Peyer's patch (tissue), 4 donors: ENCODE measurements around the gene ETV3. TPM values are rescaled to one million over a fixed set of nuclear protein-coding genes. Genes with fewer than 3 reads are reported as not detected.

Experiments
- DNase-seq, 3 donors: peaks; one replicate each; pipeline ENCODE4 v3.0.0-alpha.2; 2017 to 2019
- H3K27ac ChIP-seq, 4 donors: fragments of 200-600 bp; sonication (generic); one replicate each; pipeline ENCODE4 v1.5.1; 2016 to 2019
- H3K27me3 ChIP-seq, 2 donors: fragments of 200-600 bp; sonication (generic); one replicate each; pipeline ENCODE4 v1.5.1; 2019
- H3K36me3 ChIP-seq, 3 donors: fragments of 200-600 bp; sonication (generic); one replicate each; pipeline ENCODE4 v1.5.1; 2016 to 2019
- H3K4me1 ChIP-seq, 4 donors: fragments of 200-600 bp; sonication (generic); one replicate each; pipeline ENCODE4 v1.5.1; 2016 to 2019
- H3K4me3 ChIP-seq, 4 donors: fragments of 200-600 bp; sonication (generic); 1 replicate in 3 of 4; 2 replicates in 1 of 4; pipeline ENCODE4 v1.5.1; 2016 to 2019; ENCODE audit warnings: mild to moderate bottlenecking in 1 of 4
- H3K9me3 ChIP-seq, 4 donors: fragments of 200-600 bp; sonication (generic); one replicate each; pipeline ENCODE4 v1.5.1; 2016 to 2019; ENCODE audit warnings: mild to moderate bottlenecking in 1 of 4
- POLR2A ChIP-seq, 2 donors: fragments of 450-650 bp; IDR thresholded peaks; one replicate each; pipeline ENCODE4 v1.5.1; 2017; ENCODE audit warnings: antibody characterized with exemption in 2 of 2, mild to moderate bottlenecking in 2 of 2, moderate library complexity in 2 of 2
- total RNA-seq, 4 donors: library from RNA; depleted of rRNA; stranded (reverse); fragments of >200 nt; gene quantifications; one replicate each; pipeline ENCODE4 v1.1.0, GENCODE V29; 2016
- TF ChIP-seq, protein P1 (sequence below), 6 experiments: fragments of 450-650 bp in 4 of 6; fragments of 200-600 bp in 2 of 6; sonication (generic) in 1 of 6; IDR thresholded peaks; one replicate each; pipeline ENCODE4 v1.5.1; 2017 to 2019; ENCODE audit warnings: antibody characterized with exemption in 6 of 6, mild to moderate bottlenecking in 3 of 6, moderate library complexity in 1 of 6

ETV3 gene
- total RNA-seq, 4 donors from 2014 or later = 10.7 to 25.8 (median 20.2) TPM

DNA sequence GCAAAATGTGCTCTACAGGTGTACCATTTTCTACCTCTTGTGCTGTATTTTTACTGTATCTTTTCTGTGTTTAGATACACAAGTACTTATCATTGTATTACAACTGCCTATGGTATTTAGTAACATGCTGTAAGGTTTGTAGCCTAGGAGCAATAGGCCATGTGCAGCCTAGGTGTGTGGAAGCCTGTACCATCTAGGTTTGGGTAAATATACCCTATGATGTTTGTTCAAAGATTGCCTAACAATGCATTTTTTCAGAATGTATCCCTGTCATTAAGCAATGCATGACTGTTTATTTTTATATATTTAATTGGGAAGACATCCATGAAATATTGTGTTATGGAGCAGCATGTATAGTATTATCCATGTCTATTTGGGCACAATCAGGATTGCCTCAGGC lies 49.6 kb downstream of the ETV3 start:
- TF ChIP-seq POLR2A (IDR thresholded peaks at IDR 0.05) = no peak
- TF ChIP-seq, protein P1, sequence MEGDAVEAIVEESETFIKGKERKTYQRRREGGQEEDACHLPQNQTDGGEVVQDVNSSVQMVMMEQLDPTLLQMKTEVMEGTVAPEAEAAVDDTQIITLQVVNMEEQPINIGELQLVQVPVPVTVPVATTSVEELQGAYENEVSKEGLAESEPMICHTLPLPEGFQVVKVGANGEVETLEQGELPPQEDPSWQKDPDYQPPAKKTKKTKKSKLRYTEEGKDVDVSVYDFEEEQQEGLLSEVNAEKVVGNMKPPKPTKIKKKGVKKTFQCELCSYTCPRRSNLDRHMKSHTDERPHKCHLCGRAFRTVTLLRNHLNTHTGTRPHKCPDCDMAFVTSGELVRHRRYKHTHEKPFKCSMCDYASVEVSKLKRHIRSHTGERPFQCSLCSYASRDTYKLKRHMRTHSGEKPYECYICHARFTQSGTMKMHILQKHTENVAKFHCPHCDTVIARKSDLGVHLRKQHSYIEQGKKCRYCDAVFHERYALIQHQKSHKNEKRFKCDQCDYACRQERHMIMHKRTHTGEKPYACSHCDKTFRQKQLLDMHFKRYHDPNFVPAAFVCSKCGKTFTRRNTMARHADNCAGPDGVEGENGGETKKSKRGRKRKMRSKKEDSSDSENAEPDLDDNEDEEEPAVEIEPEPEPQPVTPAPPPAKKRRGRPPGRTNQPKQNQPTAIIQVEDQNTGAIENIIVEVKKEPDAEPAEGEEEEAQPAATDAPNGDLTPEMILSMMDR (IDR thresholded peaks at IDR 0.05) = no peak
- Histone ChIP-seq H3K27ac (no peak overlapping the region), H3K36me3 (no peaks in the 10 kb centered on the region), H3K9me3 (no peaks in the 10 kb centered on the region), H3K27me3 (no peaks in the 10 kb centered on the region), H3K4me3 (no peak overlapping the region), H3K4me1 (no peaks in the 10 kb centered on the region)
- DNase-seq = no peak

DNA sequence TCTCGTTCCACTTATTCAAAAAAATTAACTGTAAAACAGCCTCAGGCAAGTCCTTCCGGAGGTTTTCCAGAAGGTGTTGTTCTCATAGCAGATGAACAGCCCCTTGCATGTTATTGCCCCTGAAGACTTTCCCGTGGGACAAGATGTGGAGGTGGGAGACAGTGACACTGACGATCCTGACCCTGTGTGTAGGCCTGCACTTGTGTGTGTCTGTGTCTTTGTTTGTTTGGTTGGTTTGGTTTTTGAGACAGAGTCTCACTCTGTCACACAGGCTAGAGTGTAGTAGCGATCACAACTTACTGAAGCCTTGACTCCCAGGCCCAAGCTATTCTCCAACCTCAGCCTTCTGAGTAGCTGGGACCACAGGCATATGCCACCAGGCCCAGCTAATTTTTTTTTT lies 51.2 kb downstream of the ETV3 start:
- no peak for DNase-seq
- no peaks in the 10 kb centered on the region for H3K36me3 ChIP-seq
- no peaks in the 10 kb centered on the region for H3K4me1 ChIP-seq
- H3K27me3 ChIP-seq = no peaks in the 10 kb centered on the region
- H3K27ac ChIP-seq = no peak overlapping the region
- no peak for TF ChIP-seq POLR2A (IDR thresholded peaks at IDR 0.05)
- TF ChIP-seq, protein P1 (IDR thresholded peaks at IDR 0.05) = no peak
- H3K4me3 ChIP-seq = no peak overlapping the region
- no peaks in the 10 kb centered on the region for H3K9me3 ChIP-seq

DNA sequence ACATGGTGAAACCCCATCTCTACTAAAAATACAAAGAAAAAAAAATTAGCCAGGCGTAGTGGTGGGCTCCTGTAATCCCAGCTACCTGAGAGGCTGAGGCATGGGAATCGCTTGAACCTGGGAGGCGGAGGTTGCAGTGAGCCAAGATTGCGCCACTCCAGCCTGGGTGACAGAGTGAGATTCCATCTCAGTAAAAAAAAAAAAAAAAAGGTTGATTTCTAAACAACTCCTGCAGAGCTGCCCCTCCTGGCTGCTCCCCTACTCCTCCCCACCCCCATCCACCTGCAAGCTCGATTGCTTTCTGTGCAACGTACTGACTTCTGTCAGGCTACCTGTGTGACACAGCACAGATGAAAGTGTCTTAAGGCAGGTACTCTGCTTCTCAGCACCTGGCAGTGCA lies 51.9 kb downstream of the ETV3 start:
- Histone ChIP-seq H3K4me3 (no peak overlapping the region), H3K27ac (no peak overlapping the region), H3K9me3 (no peaks in the 10 kb centered on the region), H3K36me3 (no peaks in the 10 kb centered on the region), H3K4me1 (no peaks in the 10 kb centered on the region), H3K27me3 (no peaks in the 10 kb centered on the region)
- DNase-seq = no peak
- TF ChIP-seq, protein P1 (IDR thresholded peaks at IDR 0.05) = no peak
- no peak for TF ChIP-seq POLR2A (IDR thresholded peaks at IDR 0.05)

DNA sequence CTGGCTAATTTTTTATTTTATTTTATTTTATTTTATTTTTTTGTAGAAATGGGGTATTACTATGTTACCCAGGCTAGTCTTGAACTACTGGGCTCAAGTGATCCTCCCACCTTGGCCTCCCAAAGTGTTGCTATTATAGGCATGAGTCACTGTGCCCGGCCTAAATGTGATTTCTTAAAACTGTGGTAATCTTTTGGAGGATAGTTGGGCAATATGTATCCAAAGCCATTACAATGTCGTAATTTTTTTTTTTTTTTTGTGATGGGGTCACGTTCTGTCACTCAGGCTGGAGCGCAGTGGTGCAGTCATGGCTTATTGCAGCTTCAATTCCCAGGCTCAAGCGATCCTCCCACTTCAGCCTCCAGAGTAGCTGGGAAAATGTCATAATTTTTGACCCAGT lies 52.8 kb downstream of the ETV3 start:
- no peak for TF ChIP-seq POLR2A (IDR thresholded peaks at IDR 0.05)
- TF ChIP-seq, protein P1 (IDR thresholded peaks at IDR 0.05) = no peak
- no peak overlapping the region for H3K27ac ChIP-seq
- no peaks in the 10 kb centered on the region for H3K9me3 ChIP-seq
- no peak overlapping the region for H3K4me3 ChIP-seq
- H3K4me1 ChIP-seq = no peaks in the 10 kb centered on the region
- H3K27me3 ChIP-seq = no peaks in the 10 kb centered on the region
- no peak for DNase-seq
- H3K36me3 ChIP-seq = no peaks in the 10 kb centered on the region

DNA sequence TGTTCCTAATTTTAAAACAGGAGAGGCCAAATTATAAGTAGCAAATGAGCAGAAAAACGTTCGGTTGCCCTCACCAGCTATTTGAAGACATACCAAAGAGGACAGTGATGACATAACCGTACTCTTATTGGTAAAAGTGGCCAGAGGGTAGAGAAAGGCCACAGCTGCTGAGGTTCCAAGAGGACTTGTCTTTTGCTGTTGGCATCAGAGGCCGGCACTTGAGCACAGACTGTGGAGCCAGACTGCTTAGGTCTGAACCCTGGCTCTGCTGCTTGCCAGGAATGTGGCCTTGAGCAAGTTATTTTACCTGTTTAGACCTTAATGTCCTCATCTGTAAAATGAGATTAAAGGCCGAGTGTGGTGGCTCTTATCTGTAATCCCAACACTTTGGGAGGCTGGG lies 53.5 kb downstream of the ETV3 start:
- Histone ChIP-seq H3K27ac (no peak overlapping the region), H3K9me3 (no peaks in the 10 kb centered on the region)
- no peak for DNase-seq

More for the DNA sequence above, 53.5 kb downstream of the ETV3 start:
- Histone ChIP-seq H3K36me3 (no peaks in the 10 kb centered on the region), H3K27me3 (no peaks in the 10 kb centered on the region), H3K4me1 (no peaks in the 10 kb centered on the region), H3K4me3 (no peak overlapping the region)
- no peak for TF ChIP-seq POLR2A (IDR thresholded peaks at IDR 0.05)
- TF ChIP-seq, protein P1 (IDR thresholded peaks at IDR 0.05) = no peak
